GM03348 (cell line): ENCODE data around the gene MAML2.

Source experiments
- DNase-seq: peaks from one replicate; pipeline ENCODE4 v3.0.0; 2012; ENCODE audit warnings: low spot score

Gene MAML2

DNA sequence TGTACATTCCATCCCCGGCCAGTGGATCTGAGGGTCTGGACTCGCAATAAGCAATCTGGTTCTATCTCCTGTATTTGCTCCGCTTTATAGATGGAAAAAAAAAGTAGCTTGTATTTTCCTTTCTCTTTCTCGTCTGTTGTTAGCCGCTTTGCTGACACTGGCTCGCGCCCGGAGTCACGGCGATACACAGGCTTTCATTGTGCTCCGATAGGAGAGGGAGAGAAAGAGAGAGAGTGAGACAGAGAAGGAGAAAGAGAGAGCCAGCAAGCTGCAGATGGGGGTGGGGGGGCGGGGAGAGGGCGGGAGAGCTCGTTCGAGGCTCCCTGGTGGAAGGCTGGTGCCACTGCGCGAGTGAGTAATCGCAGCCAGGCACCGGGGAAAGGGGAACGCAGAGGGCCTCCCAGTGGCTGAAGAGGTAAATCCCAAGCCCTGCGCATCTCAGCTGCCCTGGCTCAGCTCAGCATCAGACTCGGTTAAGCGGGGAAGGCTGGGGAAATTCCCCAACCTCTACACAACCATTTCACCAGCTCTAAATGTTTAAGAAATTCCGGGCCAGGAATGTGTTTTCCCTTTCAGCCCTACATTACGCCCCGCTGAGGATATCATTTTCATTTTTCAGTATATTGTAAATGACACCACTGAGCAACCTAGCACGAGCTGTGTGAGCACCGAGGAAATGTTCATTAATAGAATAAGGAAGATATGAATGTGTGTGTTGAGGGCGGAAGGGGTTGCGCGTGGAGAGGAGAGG, at the start of gene MAML2:
Gene MAML2 (minus strand): TSS at position 235 of the 751 bp plus-strand sequence. CDS start 1,300 bp downstream, outside the sequence.
- peak; percentile 96 for DNase-seq

DNA sequence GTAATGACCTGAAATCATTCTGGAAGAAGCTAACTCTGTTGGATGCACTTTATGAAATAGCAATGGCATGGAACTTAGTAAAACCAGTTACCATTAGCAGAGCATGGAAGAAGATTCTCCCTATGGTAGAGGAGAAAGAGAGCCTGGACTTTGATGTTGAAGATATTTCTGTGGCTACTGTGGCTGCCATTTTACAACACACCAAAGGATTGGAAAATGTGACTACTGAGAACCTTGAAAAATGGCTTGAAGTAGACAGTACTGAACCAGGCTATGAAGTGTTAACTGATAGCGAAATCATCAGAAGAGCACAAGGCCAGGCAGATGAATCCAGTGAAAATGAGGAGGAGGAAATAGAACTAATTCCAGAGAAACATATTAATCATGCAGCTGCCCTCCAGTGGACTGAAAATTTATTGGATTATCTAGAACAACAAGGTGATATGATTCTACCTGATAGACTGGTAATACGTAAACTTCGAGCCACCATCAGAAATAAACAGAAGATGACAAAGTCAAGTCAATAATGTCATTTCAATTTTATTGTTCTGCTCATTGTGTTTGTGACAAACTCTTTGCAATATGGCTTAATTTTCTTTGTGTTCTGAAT, 48.8 kb upstream of the MAML2 start:
- no peak for DNase-seq

GRCh38 chr11:96390488-96390792, 47.4 kb upstream of the MAML2 start:
- no peak for DNase-seq

DNA sequence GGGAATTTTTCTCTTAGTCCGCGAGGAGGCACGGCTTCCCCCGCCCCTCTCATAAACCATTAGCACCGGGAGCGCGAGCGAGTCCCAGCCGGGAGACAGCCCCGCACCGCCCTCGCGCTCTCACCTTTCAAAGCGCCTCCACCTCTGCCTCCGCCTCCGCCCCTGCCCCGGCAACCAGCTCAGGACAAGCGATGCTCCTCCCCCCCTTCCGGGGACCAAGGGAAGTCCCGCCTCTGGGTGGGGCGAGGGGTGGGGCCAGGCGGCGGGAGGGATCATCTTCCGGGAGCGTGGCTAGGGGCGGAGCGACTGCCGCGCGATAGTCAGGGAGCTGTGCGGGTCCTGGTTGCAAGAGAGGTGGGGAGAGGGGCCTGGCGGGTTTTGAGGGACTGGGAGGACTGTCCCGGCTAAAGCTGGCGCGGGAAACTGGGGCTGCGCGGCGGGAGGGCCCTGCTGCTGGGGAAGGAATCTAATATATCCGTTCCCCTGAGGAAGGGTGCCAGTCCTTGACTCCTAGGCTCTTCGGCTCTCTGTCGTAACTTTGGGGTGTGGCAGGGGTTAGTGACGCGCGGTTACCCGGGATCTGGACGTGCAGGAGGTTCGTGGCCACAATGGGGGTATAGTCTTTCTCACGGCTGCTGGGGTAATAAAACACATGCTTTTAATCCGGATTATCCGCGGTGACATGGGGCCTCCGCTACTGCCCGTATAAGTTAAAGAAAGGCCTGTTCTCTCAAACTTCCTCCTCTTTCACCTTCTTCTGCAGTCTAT, 46.9 kb upstream of the MAML2 start, which contains the start of the genes CCDC82 and JRKL:
Gene CCDC82 (minus strand): TSS at position 193 of the 768 bp plus-strand sequence. CDS start 5,165 bp downstream, outside the sequence.
Gene JRKL (plus strand): TSS at position 294 of the 768 bp plus-strand sequence. CDS start 637 bp downstream, outside the sequence.
- DNase-seq: peak; percentile 98

DNA sequence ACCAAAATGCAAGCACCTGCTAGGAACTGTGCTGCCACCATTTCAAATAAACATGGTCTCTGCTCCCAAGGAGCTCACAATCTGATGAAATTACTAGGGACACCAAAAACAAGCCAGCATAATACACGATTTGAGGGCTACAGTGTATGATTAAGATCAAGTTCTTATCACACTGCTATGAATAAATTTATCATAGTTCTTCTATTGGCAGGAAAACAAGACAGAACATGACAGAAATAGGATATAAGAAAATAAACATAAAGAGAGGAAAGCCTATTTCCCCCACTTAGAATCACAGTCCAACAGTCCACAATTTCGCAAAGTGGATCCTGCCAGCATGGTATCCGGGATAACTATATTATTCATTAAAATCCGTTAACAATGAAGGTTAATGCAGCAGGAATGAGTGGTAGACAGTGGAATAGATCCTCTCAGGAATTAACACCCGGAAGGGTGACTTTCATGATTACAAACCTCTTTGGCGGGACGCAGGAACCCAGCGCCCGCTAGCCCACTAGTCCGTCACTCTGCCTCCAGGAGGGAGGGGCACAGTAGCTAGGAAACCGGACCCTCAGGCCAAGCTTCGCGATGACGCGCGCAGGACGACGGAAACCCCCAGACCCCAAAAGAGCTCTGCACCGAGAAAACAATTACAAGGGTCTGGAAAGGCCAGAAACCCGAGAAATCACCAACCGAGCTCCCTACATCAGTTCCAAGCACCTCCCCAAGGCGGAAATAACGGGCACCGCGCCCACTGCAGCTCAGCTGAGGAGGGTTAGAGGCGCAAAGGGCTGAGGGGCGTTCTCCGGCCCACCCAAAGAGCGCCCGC, 46.1 kb upstream of the MAML2 start:
- peak; percentile 53 for DNase-seq

DNA sequence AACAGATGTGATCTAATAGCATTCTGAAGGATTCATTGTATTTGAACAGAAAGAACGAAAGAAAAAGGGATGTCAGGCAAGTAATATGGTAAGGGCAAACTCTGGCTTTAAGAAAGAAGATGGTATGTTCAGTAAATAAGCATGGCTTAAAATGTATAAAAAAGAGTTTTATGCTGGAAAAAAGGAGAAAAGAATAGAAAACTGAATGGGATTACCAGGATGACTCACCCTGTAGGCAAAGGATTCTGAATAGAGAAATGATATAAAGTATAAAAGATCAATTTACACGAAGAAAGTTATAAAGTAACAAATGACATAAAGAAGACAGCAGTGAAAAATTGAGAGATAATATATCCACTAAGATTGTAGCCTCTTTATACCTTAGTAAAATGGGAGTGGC, 42.2 kb upstream of the MAML2 start:
- DNase-seq: no peak

DNA sequence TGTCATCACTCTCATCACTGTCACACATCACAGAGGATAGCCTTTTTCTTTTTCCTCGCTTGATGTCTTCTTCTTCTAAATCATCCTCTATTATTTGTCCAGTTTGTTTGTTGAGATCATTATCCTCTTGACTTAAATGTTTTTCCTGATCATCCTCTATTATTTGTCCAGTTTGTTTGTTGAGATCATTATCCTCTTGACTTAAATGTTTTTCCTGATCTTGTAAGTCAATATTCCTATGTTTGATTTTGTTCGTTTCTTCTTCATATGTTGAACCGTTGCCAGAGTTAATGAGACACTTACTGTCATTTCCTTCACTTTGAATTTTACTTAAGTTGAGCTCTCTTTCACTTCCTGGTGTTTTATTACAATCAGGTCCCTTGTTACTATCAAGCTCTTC, 41.2 kb upstream of the MAML2 start:
- DNase-seq: no peak

GRCh38 chr11:96376796-96377195, 33.8 kb upstream of the MAML2 start:
- no peak for DNase-seq

GRCh38 chr11:96373826-96374225, 30.8 kb upstream of the MAML2 start:
- no peak for DNase-seq

DNA sequence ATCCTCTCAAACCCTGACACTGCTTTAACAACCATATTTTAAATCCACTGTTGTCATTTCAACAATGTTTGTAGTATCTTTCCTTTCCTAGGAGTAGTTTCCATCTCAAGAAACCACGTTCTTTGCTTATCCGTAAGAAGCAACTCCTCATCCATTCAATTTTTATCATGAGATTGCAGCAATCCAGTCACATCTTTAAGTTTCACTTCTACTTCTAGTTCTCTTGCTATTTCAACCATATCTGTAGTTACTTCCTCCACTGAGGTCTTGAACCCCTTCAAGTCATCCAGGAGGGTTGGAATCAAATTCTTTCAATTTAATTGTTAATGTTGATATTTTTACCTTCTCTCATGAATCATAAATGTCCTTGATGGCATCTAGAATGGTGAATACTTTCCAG, 24.3 kb upstream of the MAML2 start:
- DNase-seq: no peak

DNA sequence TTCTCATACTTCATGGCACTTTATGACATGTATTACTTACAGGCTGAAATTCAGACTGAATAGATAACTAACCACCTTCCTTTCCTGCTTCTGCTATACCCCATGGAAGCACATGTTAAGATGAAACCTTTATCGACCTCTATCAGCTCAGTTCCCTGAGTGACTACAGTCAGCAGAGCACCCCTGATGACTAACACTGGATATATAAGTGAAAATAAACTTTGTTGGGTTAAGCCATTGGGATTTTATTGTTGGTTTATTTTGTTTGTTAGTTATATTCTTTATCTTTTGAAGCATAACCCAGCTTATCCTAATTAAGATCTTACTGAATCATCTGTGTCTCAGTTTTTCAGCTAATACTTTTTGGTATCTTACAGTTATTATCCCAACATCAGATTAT, 23.0 kb upstream of the MAML2 start:
- DNase-seq: no peak

DNA sequence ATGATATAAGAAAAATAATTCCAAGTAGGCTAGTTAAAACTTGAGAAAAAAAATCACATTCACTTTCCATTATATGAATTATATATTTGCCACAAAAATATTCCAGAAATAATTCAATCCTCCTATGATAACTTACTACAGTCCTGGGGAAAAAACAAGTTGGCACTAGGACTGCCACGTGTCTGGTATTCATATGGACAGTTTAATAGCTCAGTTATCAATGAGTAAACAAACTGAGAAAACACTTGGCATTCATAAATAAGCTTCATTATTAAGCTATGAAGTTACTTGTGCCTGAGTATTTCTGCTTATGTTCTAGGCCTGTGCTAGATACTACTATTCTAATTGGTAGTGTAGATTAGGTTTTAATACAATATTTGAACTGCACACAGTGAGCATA, 22.5 kb upstream of the MAML2 start:
- no peak for DNase-seq

DNA sequence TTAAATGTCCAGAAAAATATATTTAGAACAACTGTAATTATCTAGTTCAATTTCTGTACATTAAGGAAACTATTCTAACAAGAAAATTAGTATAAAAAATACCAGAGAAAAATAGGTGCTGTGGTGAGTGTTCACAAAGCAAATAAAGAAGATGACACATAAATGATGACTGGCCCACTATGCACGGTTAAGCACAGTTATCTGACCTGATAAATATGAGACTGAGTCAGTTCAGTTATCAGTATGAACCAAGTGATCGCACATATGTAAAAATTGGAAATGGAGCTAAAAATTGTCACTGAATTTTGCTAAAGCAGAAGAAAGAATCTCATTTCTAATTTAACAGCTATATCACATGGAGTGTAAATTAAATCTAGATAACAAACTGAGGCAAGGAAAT, 18.8 kb upstream of the MAML2 start:
- DNase-seq: no peak

DNA sequence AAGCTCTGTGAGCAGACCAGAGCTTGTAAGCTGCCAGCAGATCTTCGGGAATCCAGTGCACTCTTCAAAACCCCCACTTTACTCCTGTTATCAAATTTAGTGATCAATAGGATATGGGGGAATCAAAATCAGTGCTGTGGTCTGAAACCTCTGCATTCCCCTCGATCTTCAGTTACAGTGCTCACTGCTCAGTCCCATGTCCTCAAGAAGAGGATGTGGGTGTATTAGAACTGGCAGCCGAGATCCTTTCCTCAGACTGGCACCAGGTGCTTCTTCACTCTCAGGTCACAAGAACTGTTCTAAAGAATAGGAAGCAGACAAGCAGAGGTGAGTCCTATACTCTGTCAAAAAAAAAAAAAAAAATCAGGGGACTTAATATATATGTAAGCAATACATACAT, 15.3 kb upstream of the MAML2 start:
- DNase-seq: no peak

- no peak for DNase-seq
These were observed 14.8 kb upstream of the MAML2 start for GRCh38 chr11:96357794-96358193.

GRCh38 chr11:96356848-96357247, 13.9 kb upstream of the MAML2 start:
- no peak for DNase-seq

GRCh38 chr11:96342014-96342960, 708 bp downstream of the MAML2 start:
- DNase-seq: no peak

- peak; percentile 68 for DNase-seq
These were observed 1.6 kb downstream of the MAML2 start for GRCh38 chr11:96341211-96342013.

DNA sequence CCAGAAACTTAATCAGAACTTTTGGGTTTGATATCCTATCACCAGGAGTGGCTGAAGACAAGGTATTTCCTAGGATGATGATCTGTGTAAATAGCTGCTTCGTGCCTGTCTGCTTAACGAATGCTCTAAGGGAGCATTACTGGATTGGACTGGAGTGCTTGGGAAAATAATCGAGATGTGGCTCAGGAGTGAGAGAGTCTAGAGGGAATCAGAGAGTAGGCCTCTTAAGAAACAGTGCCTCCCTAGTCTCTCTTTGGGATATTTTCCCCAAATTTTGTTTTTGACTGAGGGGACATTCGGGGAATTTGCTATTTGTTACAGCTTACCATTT, 2.5 kb downstream of the MAML2 start:
- DNase-seq: peak; percentile 27
